ENCODE measurements around the gene NRIP3. TPM values are rescaled to one million over a fixed set of nuclear protein-coding genes. Genes with fewer than 3 reads are reported as not detected.

Gene NRIP3
- 0.82 and 5.5 TPM in 2 replicates for total RNA-seq

DNA sequence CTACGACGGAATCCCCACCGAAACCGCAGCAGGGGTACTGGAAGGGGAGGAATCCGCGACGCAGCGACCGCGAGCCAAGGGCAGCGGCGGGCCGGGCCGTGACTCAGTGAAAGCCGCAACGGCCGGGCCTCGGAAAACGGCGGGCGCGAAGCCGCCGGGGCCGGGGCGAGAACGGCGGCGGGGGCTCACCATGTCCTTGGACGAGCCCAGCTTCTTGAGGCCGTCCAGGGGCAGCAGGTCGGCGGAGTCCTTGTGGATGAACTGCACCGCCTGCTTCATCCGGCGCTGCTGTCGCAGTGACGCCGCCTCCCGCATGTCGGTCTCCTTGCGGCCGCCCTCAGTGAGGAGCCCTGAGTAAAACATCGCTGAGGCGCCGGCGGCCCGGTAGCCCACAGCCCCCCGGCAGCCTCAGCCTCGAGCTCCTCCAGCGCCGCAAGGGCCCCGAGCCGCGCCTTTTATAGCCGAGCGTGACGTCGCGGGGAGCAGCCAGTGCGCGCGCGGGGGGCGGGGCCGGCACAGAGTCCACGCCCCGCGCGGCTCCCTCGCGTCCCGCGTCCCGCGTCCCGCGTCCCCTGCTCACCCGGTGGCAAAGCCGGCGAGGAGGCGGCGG, at the start of gene NRIP3:
TSS of gene NRIP3 (minus strand) at position 429 of the 610 bp plus-strand sequence. CDS start at position 363, 66 bp downstream.

DNA sequence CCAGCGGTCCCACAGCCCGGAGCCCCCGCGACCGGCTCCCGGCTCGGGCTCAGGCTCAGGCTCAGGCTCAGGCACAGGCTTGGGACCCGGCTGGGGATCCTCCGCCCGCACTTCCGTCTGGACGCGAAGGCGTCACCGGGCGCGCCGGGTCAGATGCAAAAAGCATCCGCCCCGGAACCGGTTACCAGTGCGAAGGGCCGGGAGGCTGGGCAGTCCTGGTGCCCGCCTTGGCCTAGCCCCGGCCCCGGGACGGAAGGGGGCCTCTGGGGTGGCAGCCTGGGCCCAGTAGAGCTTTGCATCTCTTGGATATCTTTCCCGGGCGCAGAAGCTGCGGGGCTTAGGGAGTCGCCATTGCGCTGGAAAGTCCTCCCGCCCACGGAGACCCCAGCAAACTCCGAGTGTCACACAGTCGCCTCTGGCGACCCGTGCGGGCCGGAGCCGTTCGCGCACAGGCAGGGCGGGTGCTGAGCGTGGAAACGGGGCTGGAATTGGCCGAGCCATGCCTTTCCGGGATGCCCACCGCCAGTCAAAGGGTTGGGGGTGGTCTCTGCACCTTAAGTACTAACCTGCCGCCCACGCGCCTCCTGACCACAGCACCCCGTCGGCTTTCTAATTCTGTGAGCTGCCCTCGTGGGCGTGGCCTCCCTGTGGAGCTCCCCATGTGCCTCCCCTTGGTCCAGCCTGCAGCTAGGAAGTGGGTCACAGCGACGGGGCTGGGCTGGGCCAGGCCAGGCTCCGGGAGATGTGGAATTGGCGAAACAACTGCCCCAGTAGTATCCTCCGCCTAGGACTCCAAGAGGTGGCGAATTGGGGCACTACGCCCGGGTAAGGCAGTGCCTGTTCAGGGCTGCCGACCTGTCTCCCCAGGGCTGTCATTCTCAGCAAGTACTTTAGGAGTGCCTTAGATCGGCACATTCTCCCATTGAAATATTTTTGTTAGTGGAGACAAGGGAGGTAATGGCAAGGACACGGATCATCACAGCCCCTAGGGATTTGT, 39.2 kb downstream of the NRIP3 start, which contains the start of gene TMEM9B:
TSS of gene TMEM9B (minus strand) at position 119 of the 997 bp plus-strand sequence. CDS start 129 bp downstream, outside the sequence.

DNA sequence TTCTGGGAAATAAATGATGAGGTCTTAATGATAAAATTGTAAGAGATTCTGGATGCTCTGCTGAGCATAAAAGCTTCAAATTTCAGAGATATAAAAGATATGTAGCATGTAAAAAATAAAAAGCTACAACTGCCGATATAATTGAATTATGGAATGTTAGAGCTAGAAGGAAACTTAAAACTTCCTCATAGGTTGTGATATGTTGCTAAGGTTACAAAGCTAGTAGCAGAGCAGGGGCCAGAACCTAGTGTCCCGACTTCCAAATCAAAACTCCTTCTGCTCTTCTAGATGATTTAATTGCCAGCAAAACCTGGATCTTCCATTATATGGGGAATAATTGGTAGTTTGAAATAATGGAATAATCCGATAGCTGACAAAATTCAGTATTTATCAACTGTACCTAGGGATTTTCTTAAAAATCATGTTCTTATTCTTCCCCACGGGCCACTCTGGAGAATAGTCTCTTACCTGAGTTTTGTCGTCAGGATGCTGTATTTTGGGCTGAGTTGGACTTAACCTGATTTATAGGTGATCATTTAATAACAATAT, 61.2 kb downstream of the NRIP3 start, which contains the start of gene ASCL3:
TSS of gene ASCL3 (minus strand) at position 499 of the 549 bp plus-strand sequence. CDS start 4,855 bp downstream, outside the sequence.

DNA sequence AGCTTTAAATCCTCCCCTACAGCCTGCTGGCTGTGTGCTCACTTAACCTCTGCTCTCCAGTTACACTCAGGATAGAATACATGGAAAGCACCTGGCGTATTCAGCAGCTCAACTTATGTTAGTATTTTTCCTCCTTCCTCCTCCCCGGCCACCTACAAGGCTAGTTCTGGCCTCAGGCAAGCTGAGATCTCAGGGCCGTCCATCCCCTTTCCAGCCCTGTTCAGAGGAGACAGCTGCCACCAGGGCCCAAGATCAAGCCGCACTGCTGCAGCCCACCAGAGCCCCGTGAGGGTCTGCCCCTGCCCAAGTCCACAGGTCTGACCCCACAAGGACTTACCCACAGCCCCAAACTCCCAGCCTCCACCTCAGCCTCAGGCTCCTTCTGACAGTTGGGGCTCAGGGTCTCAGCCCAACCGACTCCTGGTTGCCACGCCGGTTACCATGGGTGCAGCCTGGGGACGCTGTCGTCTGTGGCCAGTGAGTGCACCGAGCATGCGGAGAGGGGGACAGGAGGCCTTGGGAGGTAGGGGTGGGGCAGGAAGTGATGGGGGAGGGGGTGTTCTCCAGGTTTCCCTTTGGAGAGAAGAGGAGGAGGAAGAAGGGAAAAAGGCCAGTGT, 71.1 kb downstream of the NRIP3 start, which contains the start of gene C11orf16:
TSS of gene C11orf16 (minus strand) at position 384 of the 617 bp plus-strand sequence. CDS start 639 bp downstream, outside the sequence.

Other genes with a start within 250 kb of the NRIP3 start
- 27.5 and 29.8 TPM in 2 replicates for gene AKIP1, start 92.8 kb downstream of the NRIP3 start, total RNA-seq
- not detected in 2 replicates for gene C11orf16, start 71.1 kb downstream of the NRIP3 start, total RNA-seq
- not detected in 2 replicates for gene ASCL3, start 61.0 kb downstream of the NRIP3 start, total RNA-seq
- gene TMEM9B, start 39.6 kb downstream of the NRIP3 start, total RNA-seq = 21.9 and 38.6 TPM in 2 replicates
- gene SCUBE2, start 87.6 kb upstream of the NRIP3 start, total RNA-seq = 4.4 and 5.2 TPM in 2 replicates